Mesodermal cell (in vitro differentiated cells): Measurements from ENCODE around the gene CACNA1C.
A peak's percentile ranks its signal among the peaks of the same experiment; 100 is the strongest.

ENCODE experiments used
- H3K27ac ChIP-seq: 2 replicates; pipeline ENCODE4 v1.7.0; 2013; ENCODE audit warnings: mild to moderate bottlenecking, low read depth, low read length, moderate library complexity; ENCODE audit not compliant: severe bottlenecking
- H3K36me3 ChIP-seq: 2 replicates; pipeline ENCODE4 v1.7.1; 2013; ENCODE audit warnings: mild to moderate bottlenecking, low read length, moderate library complexity; ENCODE audit not compliant: control insufficient read depth, insufficient read depth
- H3K4me1 ChIP-seq: one replicate; pipeline ENCODE4 v1.7.1; 2013; ENCODE audit warnings: mild to moderate bottlenecking, low read length; ENCODE audit not compliant: insufficient read depth, control insufficient read depth, poor library complexity, severe bottlenecking
- H3K4me3 ChIP-seq: 2 replicates; pipeline ENCODE4 v1.7.0; 2013; ENCODE audit warnings: low read length, control low read depth, mild to moderate bottlenecking; ENCODE audit not compliant: insufficient read depth, poor library complexity, severe bottlenecking; ENCODE audit errors: extremely low read depth
- H3K9me3 ChIP-seq: 2 replicates; pipeline ENCODE4 v1.7.1; 2013; ENCODE audit warnings: mild to moderate bottlenecking, low read length, moderate library complexity; ENCODE audit not compliant: control insufficient read depth
- WGBS, 2 experiments: methylation state at CpG; one replicate each; pipeline ENCODE4 v1.1.5; 2013; ENCODE audit warnings: missing lambda C conversion rate in 2 of 2; ENCODE audit not compliant: insufficient coverage in 2 of 2; 5-methylcytosine and 5-hydroxymethylcytosine counted together

CACNA1C gene

GRCh38 chr12:2171672-2172426 lies 119.1 kb downstream of the CACNA1C start:
- H3K36me3 ChIP-seq = no peaks in the 10 kb centered on the region
- WGBS, 2 experiments = 84 to 91% methylated on average over 10 to 11 of the region's 11 CpGs
- H3K4me1 ChIP-seq = no peaks in the 10 kb centered on the region
- no peaks in the 10 kb centered on the region for H3K9me3 ChIP-seq
- no peak overlapping the region for H3K27ac ChIP-seq
- H3K4me3 ChIP-seq = no peak overlapping the region

- 85 to 92% methylated on average over 9 of the region's 12 CpGs for WGBS, 2 experiments
- Histone ChIP-seq H3K27ac (no peak overlapping the region), H3K4me3 (no peak overlapping the region), H3K4me1 (no peaks in the 10 kb centered on the region), H3K36me3 (no peaks in the 10 kb centered on the region), H3K9me3 (no peaks in the 10 kb centered on the region)
These were observed 119.9 kb downstream of the CACNA1C start for GRCh38 chr12:2172491-2173214.

- no peak overlapping the region for H3K27ac ChIP-seq
- no peaks in the 10 kb centered on the region for H3K4me1 ChIP-seq
- 100% methylated on average over 1 to 2 of the region's 4 CpGs for WGBS, 2 experiments
- no peaks in the 10 kb centered on the region for H3K36me3 ChIP-seq
- no peak overlapping the region for H3K4me3 ChIP-seq
- no peaks in the 10 kb centered on the region for H3K9me3 ChIP-seq
These were observed 121.2 kb downstream of the CACNA1C start for GRCh38 chr12:2173971-2174370.

- no peaks in the 10 kb centered on the region for H3K36me3 ChIP-seq
- H3K4me1 ChIP-seq = peaks cover 17% of the 10 kb centered on the region
- H3K27ac ChIP-seq = no peak overlapping the region
- H3K4me3 ChIP-seq = no peak overlapping the region
- H3K9me3 ChIP-seq = no peaks in the 10 kb centered on the region
- WGBS, 2 experiments = 96 to 100% methylated on average over 3 to 6 of the region's 6 CpGs
These were observed 124.2 kb downstream of the CACNA1C start for GRCh38 chr12:2177003-2177402.

- no peaks in the 10 kb centered on the region for H3K9me3 ChIP-seq
- no peaks in the 10 kb centered on the region for H3K36me3 ChIP-seq
- 86 to 94% methylated on average over 3 of the region's 3 CpGs for WGBS, 2 experiments
- no peak overlapping the region for H3K4me3 ChIP-seq
- peaks cover 17% of the 10 kb centered on the region for H3K4me1 ChIP-seq
- no peak overlapping the region for H3K27ac ChIP-seq
These were observed 125.0 kb downstream of the CACNA1C start for GRCh38 chr12:2177751-2178150.

- Histone ChIP-seq H3K36me3 (no peaks in the 10 kb centered on the region), H3K27ac (no peak overlapping the region), H3K4me1 (peaks cover 24% of the 10 kb centered on the region), H3K4me3 (no peak overlapping the region), H3K9me3 (no peaks in the 10 kb centered on the region)
- WGBS, 2 experiments = no CpG with 5 or more reads among the region's 2 CpGs
These were observed 126.3 kb downstream of the CACNA1C start for GRCh38 chr12:2179058-2179457.

GRCh38 chr12:2179953-2180736 lies 127.4 kb downstream of the CACNA1C start:
- Histone ChIP-seq H3K4me3 (no peak overlapping the region), H3K27ac (peak overlapping the region; percentile 29), H3K36me3 (no peaks in the 10 kb centered on the region), H3K4me1 (peaks cover 30% of the 10 kb centered on the region), H3K9me3 (no peaks in the 10 kb centered on the region)
- 90 to 98% methylated on average over 5 to 7 of the region's 9 CpGs for WGBS, 2 experiments

GRCh38 chr12:2180737-2181082 lies 127.9 kb downstream of the CACNA1C start:
- Histone ChIP-seq H3K36me3 (no peaks in the 10 kb centered on the region), H3K4me3 (no peak overlapping the region), H3K9me3 (no peaks in the 10 kb centered on the region), H3K27ac (peak overlapping the region; percentile 11), H3K4me1 (peaks cover 30% of the 10 kb centered on the region)
- no CpG with 5 or more reads among the region's 3 CpGs for WGBS, 2 experiments

GRCh38 chr12:2183556-2184541 lies 131.1 kb downstream of the CACNA1C start:
- no peaks in the 10 kb centered on the region for H3K9me3 ChIP-seq
- H3K27ac ChIP-seq = peak overlapping the region; percentile 59
- no peak overlapping the region for H3K4me3 ChIP-seq
- H3K4me1 ChIP-seq = peaks cover 30% of the 10 kb centered on the region
- 77 to 92% methylated on average over 11 to 22 of the region's 23 CpGs for WGBS, 2 experiments
- H3K36me3 ChIP-seq = no peaks in the 10 kb centered on the region
